Ishikawa (cell line): ENCODE measurements around the gene CHAT.

Experiments
- FOXM1 ChIP-seq: IDR thresholded peaks from 2 replicates; pipeline ENCODE4 v1.6.1; 2012; ENCODE audit warnings: low read depth, borderline replicate concordance
- NFIC ChIP-seq: IDR thresholded peaks from 2 replicates; pipeline ENCODE4 v1.6.1; 2012
- REST ChIP-seq: IDR thresholded peaks from 2 replicates; pipeline ENCODE4 v1.6.1; 2012; ENCODE audit warnings: low read depth, mild to moderate bottlenecking
- TAF1 ChIP-seq: IDR thresholded peaks from 2 replicates; pipeline ENCODE4 v1.6.1; 2012; ENCODE audit warnings: low read depth, mild to moderate bottlenecking
- YY1 ChIP-seq: IDR thresholded peaks from 2 replicates; pipeline ENCODE4 v1.6.1; 2012; ENCODE audit warnings: low read depth

DNA sequence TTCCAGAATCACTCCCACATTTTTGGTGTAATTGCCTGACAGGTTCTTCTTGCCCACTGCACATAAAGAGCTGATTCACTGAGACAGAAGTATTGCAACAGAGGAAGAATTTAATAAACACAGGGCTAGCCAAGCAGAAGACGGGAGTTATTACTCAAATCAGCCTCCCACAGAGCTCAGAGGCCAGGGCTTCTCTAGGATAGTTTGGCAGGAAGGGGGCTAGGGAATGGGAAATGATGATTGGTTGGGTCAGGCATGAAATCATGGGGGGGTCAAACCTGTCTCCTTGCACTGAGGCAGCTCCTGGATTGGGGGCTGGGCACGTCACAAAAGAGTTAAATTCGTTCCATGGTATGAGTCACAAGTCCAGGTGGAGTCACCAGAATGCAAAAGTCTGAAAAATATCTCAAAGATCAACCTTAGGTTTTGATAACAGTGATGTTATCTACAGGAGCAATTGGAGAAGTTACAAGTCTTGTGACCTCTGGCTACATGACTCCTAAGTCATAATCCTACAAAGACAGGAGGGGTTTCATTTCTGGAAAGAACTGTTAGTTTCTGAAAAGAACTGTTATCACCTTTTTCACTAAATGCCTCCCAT lies 44.7 kb upstream of the CHAT start:
- TF ChIP-seq FOXM1 (no peak), TAF1 (no peak), REST (no peak), YY1 (no peak), NFIC (no peak)
